ENCODE data around the gene INPP1. TPM values are rescaled to one million over a fixed set of nuclear protein-coding genes. Genes with fewer than 3 reads are reported as not detected.
A peak's percentile ranks its signal among the peaks of the same experiment; 100 is the strongest.

The INPP1 gene
- total and polyA plus RNA-seq, 7 donors = 11.9 to 28.4 (median 17.1) TPM

- no peak for TF ChIP-seq CTCF (IDR thresholded peaks at IDR 0.05)
- Histone ChIP-seq H3K4me1 (peaks cover 37% of the 10 kb centered on the region), H3K4me3 (no peak overlapping the region), H3K27ac (no peak overlapping the region), H3K9me3 (no peaks in the 10 kb centered on the region), H3K36me3 (ENCODE audit: insufficient read depth in 1 of 2, low read depth in 1 of 2) (peaks cover 0 to 9% of the 10 kb centered on the region in 2 donors), H3K27me3 (ENCODE audit: insufficient read depth in 3 of 3, low read length in 2 of 3) (no peaks in the 10 kb centered on the region)
- 93 to 97% (median 95%) methylated on average over 2 of the region's 2 CpGs for WGBS, 3 donors
- intact Hi-C loops (cut with DNase I) = loop anchor here in 1 of 2 donors (2.0 kb wide), 1 partner anchor 226 kb away; no protein-coding TSS in a partner anchor
- ATAC-seq = no peak
- DNase-seq = no peak
These were observed 28.1 kb upstream of the INPP1 start for GRCh38 chr2:190315273-190315672.

GRCh38 chr2:190318514-190318913 is 24.9 kb upstream of the INPP1 start:
- no peaks in the 10 kb centered on the region for H3K27me3 ChIP-seq (ENCODE audit: insufficient read depth in 3 of 3, low read length in 2 of 3)
- H3K4me3 ChIP-seq = peak overlapping the region; percentile 84
- H3K36me3 ChIP-seq (ENCODE audit: insufficient read depth in 1 of 2, low read depth in 1 of 2) = peaks cover 0 to 7% of the 10 kb centered on the region in 2 donors
- TF ChIP-seq CTCF (IDR thresholded peaks at IDR 0.05) = no peak
- H3K4me1 ChIP-seq = peaks cover 26% of the 10 kb centered on the region
- ATAC-seq = no peak
- intact Hi-C loops (cut with DNase I) = no loop called here
- H3K9me3 ChIP-seq = no peaks in the 10 kb centered on the region
- peak overlapping the region; percentile 90 for H3K27ac ChIP-seq
- DNase-seq = no peak
- WGBS, 3 donors = 30 to 54% (median 36%) methylated on average over 4 of the region's 4 CpGs

DNA sequence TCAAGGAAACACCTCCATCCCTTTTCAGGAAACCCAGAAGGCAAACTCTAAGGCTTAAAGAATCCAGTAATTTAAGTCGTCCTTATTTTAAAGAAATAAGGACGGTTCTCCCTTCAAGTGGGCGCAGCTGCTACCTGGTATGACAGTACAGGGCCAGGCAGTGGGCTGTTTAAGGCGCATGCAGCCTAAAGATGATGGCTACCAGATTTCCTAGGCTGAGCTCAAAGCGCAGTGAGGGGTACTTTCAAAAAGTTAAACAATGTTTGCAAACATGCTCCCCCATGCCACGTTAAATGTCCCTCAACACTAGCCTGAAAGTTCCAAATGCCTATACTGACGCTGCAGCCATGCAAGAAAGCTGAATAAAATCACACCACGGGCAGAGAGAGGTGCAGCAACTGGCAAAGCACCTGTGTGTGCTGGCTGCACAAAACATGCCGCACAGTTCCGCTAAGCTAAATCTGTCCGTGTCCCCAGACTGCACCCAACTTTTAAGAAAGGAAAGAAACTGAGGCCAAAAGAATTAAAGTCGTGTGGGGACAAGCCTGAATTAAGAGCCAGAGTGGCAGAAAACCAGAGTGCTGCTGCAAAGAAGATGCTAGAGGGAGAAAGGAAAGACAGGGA is 24.3 kb upstream of the INPP1 start:
- peak; percentile 26 to 51 (median 31) for ATAC-seq
- WGBS, 3 donors = 3% methylated on average over 12 of the region's 12 CpGs

DNA sequence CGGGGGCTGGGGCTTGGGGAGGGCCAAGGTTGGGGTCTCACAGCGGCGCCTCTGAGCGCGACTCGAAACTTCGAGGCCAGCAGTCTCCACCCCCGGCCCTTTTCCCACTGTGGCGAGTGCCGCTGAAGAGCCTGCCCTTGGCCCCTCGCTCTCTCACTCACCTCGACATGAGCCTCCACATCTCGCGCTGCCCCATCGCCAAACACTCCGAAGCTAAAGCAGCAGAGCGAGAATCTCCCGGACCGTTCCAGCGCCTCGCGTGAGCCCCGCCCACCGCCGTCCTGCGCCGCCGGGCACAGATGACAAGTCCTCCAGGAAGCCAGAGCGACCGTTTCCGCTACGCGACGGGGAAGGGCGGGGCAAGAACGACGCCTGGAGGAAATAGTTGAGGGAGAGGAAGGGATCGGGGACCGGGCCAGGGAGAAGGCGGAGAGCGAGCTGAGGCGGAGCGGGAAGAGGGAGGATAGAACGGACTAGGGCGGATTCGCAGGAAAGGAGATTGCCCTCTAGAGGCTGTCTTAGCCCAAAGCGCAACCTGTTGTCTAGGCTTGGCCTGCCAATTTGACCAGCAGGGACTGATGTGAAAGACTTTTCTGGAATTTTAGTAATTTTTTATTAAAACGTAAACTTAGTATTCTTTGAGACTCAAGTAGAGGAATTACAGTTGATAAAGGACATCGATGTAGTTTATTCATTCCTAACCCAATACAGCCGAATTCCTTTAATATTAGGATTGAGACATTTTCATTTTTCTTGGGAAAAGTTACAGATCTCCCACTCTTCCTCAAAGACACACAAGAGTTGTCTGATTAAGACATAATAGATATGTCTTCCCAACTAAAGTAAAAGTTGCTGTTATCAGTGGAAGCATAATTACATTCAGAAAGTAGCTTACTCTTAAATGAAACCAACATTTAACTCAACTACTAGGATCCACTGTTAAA is 23.6 kb upstream of the INPP1 start, which contains the start of gene HIBCH:
Gene HIBCH (minus strand): TSS at position 272 of the 944 bp plus-strand sequence. CDS start 76 bp downstream, at position 196.
- Histone ChIP-seq H3K27ac (peak within 1 kb of the TSS; percentile 90), H3K27me3 (ENCODE audit: insufficient read depth in 3 of 3, low read length in 2 of 3) (no peaks in the 10 kb centered on the region), H3K9me3 (no peaks in the 10 kb centered on the region), H3K36me3 (ENCODE audit: insufficient read depth in 1 of 2, low read depth in 1 of 2) (peaks cover 0 to 7% of the 10 kb centered on the region in 2 donors), H3K4me1 (peaks cover 23% of the 10 kb centered on the region), H3K4me3 (peak within 1 kb of the TSS; percentile 84)
- TF ChIP-seq CTCF (IDR thresholded peaks at IDR 0.05) = peak; percentile 71
- ATAC-seq = peak; percentile 97 to 99 (median 98)
- intact Hi-C loops (cut with DNase I) = no loop called here
- peak; percentile 99 for DNase-seq
- WGBS, 3 donors = 1% methylated on average over 45 to 50 of the region's 50 CpGs

More for the DNA sequence above, 24.3 kb upstream of the INPP1 start:
- peaks cover 23% of the 10 kb centered on the region for H3K4me1 ChIP-seq
- peak overlapping the region; percentile 90 for H3K27ac ChIP-seq
- no peaks in the 10 kb centered on the region for H3K27me3 ChIP-seq (ENCODE audit: insufficient read depth in 3 of 3, low read length in 2 of 3)
- peak in 1 of 2 donors; percentile 44 for DNase-seq
- intact Hi-C loops (cut with DNase I) = no loop called here
- peaks cover 0 to 7% of the 10 kb centered on the region in 2 donors for H3K36me3 ChIP-seq (ENCODE audit: insufficient read depth in 1 of 2, low read depth in 1 of 2)
- TF ChIP-seq CTCF (IDR thresholded peaks at IDR 0.05) = no peak
- no peaks in the 10 kb centered on the region for H3K9me3 ChIP-seq
- H3K4me3 ChIP-seq = peak overlapping the region; percentile 84

All from psoas muscle (tissue), 8 donors.